IMR-90 (cell line): ENCODE measurements around the gene USP24.

ENCODE experiments used
- MAFK ChIP-seq: IDR thresholded peaks from 2 replicates; pipeline ENCODE4 v1.6.1; 2012; ENCODE audit warnings: low read depth, low read length, improper control_type of control experiment
- MAZ ChIP-seq: IDR thresholded peaks from 2 replicates; pipeline ENCODE4 v1.6.1; 2012; ENCODE audit warnings: low read depth, mild to moderate bottlenecking, low read length, improper control_type of control experiment, moderate library complexity, borderline replicate concordance
- MXI1 ChIP-seq: IDR thresholded peaks from 2 replicates; pipeline ENCODE4 v1.6.1; 2012; ENCODE audit warnings: low read depth, mild to moderate bottlenecking, low read length, moderate library complexity, borderline replicate concordance
- POLR2A ChIP-seq: IDR thresholded peaks from 2 replicates; pipeline ENCODE4 v1.6.1; 2012; ENCODE audit warnings: mild to moderate bottlenecking, low read depth, low read length
- RFX5 ChIP-seq: IDR thresholded peaks from 2 replicates; pipeline ENCODE4 v1.8.0; 2012; ENCODE audit warnings: low read depth, mild to moderate bottlenecking, low read length, moderate library complexity
- SMC3 ChIP-seq: fragments of 150-350 bp; IDR thresholded peaks from 2 replicates; pipeline ENCODE4 v1.6.1; 2016; ENCODE audit warnings: low read depth, mild to moderate bottlenecking, antibody characterized with exemption, low read length, moderate library complexity
- TF ChIP-seq, protein P1 (sequence below): conservative IDR thresholded peaks from 2 replicates; pipeline ENCODE4 v1.5.1; 2012; ENCODE audit warnings: mild to moderate bottlenecking, low read depth, low read length, improper control_type of control experiment

DNA sequence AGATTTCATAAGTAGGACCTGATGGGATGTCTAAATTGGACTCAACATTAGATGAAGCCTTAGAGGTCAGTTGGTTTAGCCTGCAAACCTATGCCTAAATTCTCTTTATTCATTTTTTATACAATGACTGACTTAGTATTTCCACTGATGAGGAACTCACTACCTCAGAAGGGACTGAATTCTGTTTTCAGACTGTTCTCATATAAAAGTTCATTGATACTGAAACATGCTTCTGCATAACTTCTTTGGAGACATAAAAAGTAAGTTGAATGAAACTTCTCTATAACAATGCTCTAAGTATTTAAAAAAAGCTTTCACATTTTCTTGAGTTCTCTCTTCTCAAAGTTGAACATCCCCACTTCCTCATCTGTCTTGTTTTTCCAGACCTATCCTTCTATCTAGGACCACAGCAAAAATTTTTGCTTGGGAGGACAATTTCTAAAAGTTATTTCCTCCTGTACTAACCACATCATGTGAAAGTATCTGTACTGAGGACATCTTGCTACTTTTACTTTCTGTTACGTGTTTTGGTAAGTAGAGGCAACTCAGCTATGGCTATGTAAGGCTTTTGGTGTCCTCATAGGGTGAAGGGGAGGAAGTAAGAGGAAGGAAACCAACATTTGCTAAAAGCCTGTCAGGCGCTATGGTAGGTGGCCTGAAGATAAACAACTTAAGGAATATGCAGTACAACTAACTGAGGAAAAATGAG is 64.1 kb downstream of the USP24 start:
- TF ChIP-seq, protein P1, sequence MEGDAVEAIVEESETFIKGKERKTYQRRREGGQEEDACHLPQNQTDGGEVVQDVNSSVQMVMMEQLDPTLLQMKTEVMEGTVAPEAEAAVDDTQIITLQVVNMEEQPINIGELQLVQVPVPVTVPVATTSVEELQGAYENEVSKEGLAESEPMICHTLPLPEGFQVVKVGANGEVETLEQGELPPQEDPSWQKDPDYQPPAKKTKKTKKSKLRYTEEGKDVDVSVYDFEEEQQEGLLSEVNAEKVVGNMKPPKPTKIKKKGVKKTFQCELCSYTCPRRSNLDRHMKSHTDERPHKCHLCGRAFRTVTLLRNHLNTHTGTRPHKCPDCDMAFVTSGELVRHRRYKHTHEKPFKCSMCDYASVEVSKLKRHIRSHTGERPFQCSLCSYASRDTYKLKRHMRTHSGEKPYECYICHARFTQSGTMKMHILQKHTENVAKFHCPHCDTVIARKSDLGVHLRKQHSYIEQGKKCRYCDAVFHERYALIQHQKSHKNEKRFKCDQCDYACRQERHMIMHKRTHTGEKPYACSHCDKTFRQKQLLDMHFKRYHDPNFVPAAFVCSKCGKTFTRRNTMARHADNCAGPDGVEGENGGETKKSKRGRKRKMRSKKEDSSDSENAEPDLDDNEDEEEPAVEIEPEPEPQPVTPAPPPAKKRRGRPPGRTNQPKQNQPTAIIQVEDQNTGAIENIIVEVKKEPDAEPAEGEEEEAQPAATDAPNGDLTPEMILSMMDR = no peak
- TF ChIP-seq RFX5 (no peak), MXI1 (no peak), POLR2A (no peak), MAFK (no peak), SMC3 (no peak), MAZ (no peak)
